B cell (primary cell): ENCODE results near the gene ENOX1. TPM values are rescaled to one million over a fixed set of nuclear protein-coding genes. Genes with fewer than 3 reads are reported as not detected.

ENCODE experiments used
- ATAC-seq: fragments of 200-7000 bp; cut with Tn5 transposase; one replicate; pipeline ENCODE4 v1.10.0; 2021; ENCODE audit warnings: low read depth, mild to moderate bottlenecking, moderate number of reproducible peaks, moderate library complexity
- CTCF ChIA-PET: fragments of 350-600 bp; sonication (Branson Sonifier 250); formaldehyde crosslinking; loops from one replicate; lab custom pipeline; 2021; ENCODE audit warnings: antibody characterized with exemption, inconsistent platforms; lab: Charles Lee
- POLR2A ChIA-PET: fragments of 350-600 bp; sonication (Branson Sonifier 250); formaldehyde crosslinking; loops from one replicate; lab custom pipeline; 2021; ENCODE audit warnings: antibody characterized with exemption; lab: Charles Lee
- DNase-seq: peaks from one replicate; pipeline ENCODE4 v3.0.0; 2013
- H2AFZ ChIP-seq: 2 replicates; pipeline ENCODE4 v1.6.1; 2012; ENCODE audit warnings: mild to moderate bottlenecking, low read depth, low read length; ENCODE audit not compliant: insufficient read depth, poor library complexity, severe bottlenecking
- H3K27ac ChIP-seq, 2 donors: 1 replicate in 1 of 2; 2 replicates in 1 of 2; pipeline ENCODE4 v1.5.1; 2012 to 2013; ENCODE audit warnings: low read length in 2 of 2, mild to moderate bottlenecking in 2 of 2, moderate library complexity in 1 of 2
- H3K27me3 ChIP-seq, 4 experiments: fragments of 200-600 bp in 1 of 4; sonication (generic) in 1 of 4; replicated peaks in 1 of 4; 1 replicate in 2 of 4; 2 replicates in 2 of 4; pipeline versions ENCODE4 v1.6.1 to v1.7.0; 2013 to 2016; ENCODE audit warnings: low read length in 3 of 4, mild to moderate bottlenecking in 2 of 4, mixed read lengths in 1 of 4, moderate library complexity in 1 of 4; ENCODE audit not compliant: insufficient read depth in 4 of 4, control insufficient read depth in 3 of 4; ENCODE audit errors: control extremely low read depth in 1 of 4
- H3K36me3 ChIP-seq, 2 experiments: replicated peaks in 1 of 2; 1 replicate in 1 of 2; 2 replicates in 1 of 2; pipeline versions ENCODE4 v1.6.1 to v1.7.1; 2013; ENCODE audit warnings: low read length in 1 of 2; ENCODE audit not compliant: insufficient read depth in 2 of 2, control insufficient read depth in 1 of 2; ENCODE audit errors: control extremely low read depth in 1 of 2, extremely low read depth in 1 of 2
- H3K4me1 ChIP-seq, 2 donors: fragments of 200-600 bp in 1 of 2; sonication (generic) in 1 of 2; 1 replicate in 1 of 2; 2 replicates in 1 of 2; pipeline versions ENCODE4 v1.5.1 to v1.6.1; 2013 to 2017; ENCODE audit warnings: low read length in 2 of 2; ENCODE audit not compliant: control insufficient read depth in 2 of 2, insufficient read depth in 2 of 2
- H3K4me2 ChIP-seq: replicated peaks from 2 replicates; pipeline ENCODE3; 2012; ENCODE audit warnings: mild to moderate bottlenecking, low read depth, low read length; ENCODE audit not compliant: poor library complexity, severe bottlenecking
- H3K4me3 ChIP-seq, 5 experiments: fragments of 200-600 bp in 1 of 5; sonication (generic) in 1 of 5; 1 replicate in 3 of 5; 2 replicates in 2 of 5; pipeline versions ENCODE4 v1.5.1 to v1.7.0; 2011 to 2016; ENCODE audit warnings: low read length in 4 of 5, mild to moderate bottlenecking in 4 of 5, low read depth in 2 of 5, control low read depth in 1 of 5, moderate library complexity in 1 of 5; ENCODE audit not compliant: insufficient read depth in 1 of 5; ENCODE audit errors: control extremely low read depth in 1 of 5, extremely low read depth in 1 of 5
- H3K79me2 ChIP-seq: fragments of 200-600 bp; sonication (generic); one replicate; pipeline ENCODE4 v1.6.0; 2016; ENCODE audit warnings: low read length; ENCODE audit not compliant: control insufficient read depth, insufficient read depth
- H3K9ac ChIP-seq: fragments of 200-600 bp; sonication (generic); 2 replicates; pipeline ENCODE4 v1.6.1; 2017; ENCODE audit warnings: mild to moderate bottlenecking, low read length, moderate library complexity
- H3K9me3 ChIP-seq, 3 donors: one replicate each; pipeline versions ENCODE4 v1.6.1 to v1.7.1; 2013; ENCODE audit warnings: low read length in 2 of 3; ENCODE audit not compliant: control insufficient read depth in 2 of 3, insufficient read depth in 1 of 3; ENCODE audit errors: control extremely low read depth in 1 of 3
- H4K20me1 ChIP-seq: 2 replicates; pipeline ENCODE4 v1.6.0; 2012; ENCODE audit warnings: mild to moderate bottlenecking, low read length; ENCODE audit not compliant: insufficient read depth, control insufficient read depth, poor library complexity, severe bottlenecking
- H3K27ac Mint-ChIP-seq: one replicate; pipeline ENCODE4 v1.8.0; 2021; ENCODE audit warnings: mixed read lengths
- H3K27me3 Mint-ChIP-seq: one replicate; pipeline ENCODE4 v1.8.0; 2021; ENCODE audit warnings: mixed read lengths
- H3K4me1 Mint-ChIP-seq: one replicate; pipeline ENCODE4 v1.8.0; 2021; ENCODE audit warnings: mixed read lengths
- H3K4me3 Mint-ChIP-seq: one replicate; pipeline ENCODE4 v1.8.0; 2021; ENCODE audit warnings: mixed read lengths
- H3K9me3 Mint-ChIP-seq: one replicate; pipeline ENCODE4 v1.8.0; 2022; ENCODE audit warnings: mixed read lengths; ENCODE audit not compliant: insufficient read depth
- CTCF ChIP-seq: fragments of 200-600 bp; IDR thresholded peaks from one replicate; pipeline ENCODE4 v1.8.0; 2022; ENCODE audit warnings: antibody characterized with exemption, mild to moderate bottlenecking
- EZH2 ChIP-seq: IDR thresholded peaks from 2 replicates; pipeline ENCODE4 v1.6.1; 2012; ENCODE audit warnings: borderline replicate concordance, low read depth, mild to moderate bottlenecking, moderate library complexity, low read length; ENCODE audit not compliant: insufficient read depth, poor library complexity, severe bottlenecking
- WGBS: methylation state at CpG from one replicate; pipeline ENCODE4 v1.1.5; 2013; ENCODE audit warnings: missing lambda C conversion rate; ENCODE audit not compliant: insufficient coverage; 5-methylcytosine and 5-hydroxymethylcytosine counted together
- intact Hi-C: fragments of 100-400 bp; cut with micrococcal nuclease; formaldehyde crosslinking; loops from one replicate; pipeline ENCODE4 v1.10.0; 2022
- polyA plus RNA-seq: library from polyadenylated mRNA; depleted of rRNA; stranded (reverse); fragments of >200 nt; gene quantifications from 2 replicates; pipeline ENCODE4 v1.2.3, GENCODE V29; 2012
- total RNA-seq, 2 donors: library from RNA; stranded (reverse); fragments of 120-200 nt in 1 of 2; gene quantifications; 1 replicate in 1 of 2; 2 replicates in 1 of 2; pipeline versions ENCODE4 v1.2.3 to v1.2.4, GENCODE V29; 2013 to 2022

The ENOX1 gene
- total and polyA plus RNA-seq, 2 donors (not counting 1 experiment from before 2014, with no cell fraction given), result not detected

- TF ChIP-seq EZH2 (no peak), CTCF (no peak)
- Mint-ChIP-seq H3K27me3 (no peaks in the 10 kb centered on the region), H3K4me3 (no peak overlapping the region), H3K9me3 (no peaks in the 10 kb centered on the region), H3K4me1 (peaks cover 5% of the 10 kb centered on the region), H3K27ac (no peak overlapping the region)
- Histone ChIP-seq H3K4me3 (no peak overlapping the region), H3K9me3 (no peaks in the 10 kb centered on the region), H3K36me3 (no peaks in the 10 kb centered on the region), H3K79me2 (no peaks in the 10 kb centered on the region), H4K20me1 (no peaks in the 10 kb centered on the region), H3K4me1 (peaks cover 0 to 10% of the 10 kb centered on the region in 2 donors), H3K9ac (no peak overlapping the region), H3K27ac (no peak overlapping the region), H3K4me2 (no peak overlapping the region), H2AFZ (no peak overlapping the region), H3K27me3 (no peaks in the 10 kb centered on the region)
- intact Hi-C loops, result no loop called here
- DNase-seq, result no peak
- WGBS, result 83% methylated on average over 1 of the region's 4 CpGs
- POLR2A ChIA-PET, result no interaction called here
- no peak for ATAC-seq
- CTCF ChIA-PET, result interaction anchor here (1.2 kb wide), 1 partner anchor 28 kb away, joined by 3 read pairs; no protein-coding TSS in a partner anchor
These were observed 427.2 kb downstream of the ENOX1 start for GRCh38 chr13:43359536-43359935.

GRCh38 chr13:43357564-43357963 is 429.2 kb downstream of the ENOX1 start:
- H3K4me2 ChIP-seq, result no peak overlapping the region
- no peak for ATAC-seq
- H3K9me3 ChIP-seq, result no peaks in the 10 kb centered on the region
- CTCF ChIA-PET, result no interaction called here
- H3K4me3 ChIP-seq, result no peak overlapping the region
- H3K27ac Mint-ChIP-seq, result no peak overlapping the region
- intact Hi-C loops, result no loop called here
- no peaks in the 10 kb centered on the region for H3K36me3 ChIP-seq
- POLR2A ChIA-PET, result no interaction called here
- H3K27me3 ChIP-seq, result no peaks in the 10 kb centered on the region
- no peak overlapping the region for H2AFZ ChIP-seq
- H3K4me1 ChIP-seq, result peaks cover 0 to 10% of the 10 kb centered on the region in 2 donors
- H3K4me3 Mint-ChIP-seq, result no peak overlapping the region
- H3K4me1 Mint-ChIP-seq, result peaks cover 5% of the 10 kb centered on the region
- TF ChIP-seq EZH2, result no peak
- TF ChIP-seq CTCF, result no peak
- H3K79me2 ChIP-seq, result no peaks in the 10 kb centered on the region
- no peaks in the 10 kb centered on the region for H4K20me1 ChIP-seq
- WGBS, result 29% methylated on average over 4 of the region's 4 CpGs
- DNase-seq, result no peak
- no peak overlapping the region for H3K9ac ChIP-seq
- no peaks in the 10 kb centered on the region for H3K9me3 Mint-ChIP-seq
- H3K27me3 Mint-ChIP-seq, result no peaks in the 10 kb centered on the region
- H3K27ac ChIP-seq, result no peak overlapping the region
